NCI-H345 (cell line): Measurements from ENCODE around the gene ENOSF1.

Experiments used
- DNase-seq: peaks from one replicate; lab custom pipeline; 2025; lab: John Stamatoyannopoulos, UW

The ENOSF1 gene

GRCh38 chr18:634551-635045, 77.8 kb downstream of the ENOSF1 start:
- no peak for DNase-seq

- no peak for DNase-seq
Measured at GRCh38 chr18:631560-631959, 80.9 kb downstream of the ENOSF1 start.

GRCh38 chr18:629269-630150, 82.9 kb downstream of the ENOSF1 start:
- DNase-seq = no peak

- DNase-seq = no peak
Measured at GRCh38 chr18:627231-627630, 85.2 kb downstream of the ENOSF1 start.

- peak; percentile 68 for DNase-seq
Measured at GRCh38 chr18:623761-624620, 88.4 kb downstream of the ENOSF1 start.

GRCh38 chr18:622289-622688, 90.1 kb downstream of the ENOSF1 start:
- no peak for DNase-seq

GRCh38 chr18:621291-622043, 91.0 kb downstream of the ENOSF1 start:
- DNase-seq = no peak
